HCT116 (cell line): ENCODE data around the gene ADRA1B. TPM values are rescaled to one million over a fixed set of nuclear protein-coding genes. Genes with fewer than 3 reads are reported as not detected.

Source experiments
- ATAC-seq: fragments of 200-7000 bp; cut with Tn5 transposase; 2 replicates; pipeline ENCODE4 v1.9.1; 2020; ENCODE audit warnings: mild to moderate bottlenecking, moderate library complexity
- BruUV-seq: library from RNA; stranded (reverse); fragments of 400-500 nt; replicated peaks from 2 replicates; lab custom pipeline; 2021; lab: Mats Ljungman, UMichigan
- CTCF ChIA-PET: fragments of 300-600 bp; sonication (Branson Sonifier 250); formaldehyde crosslinking; loops from one replicate; lab custom pipeline; 2021; ENCODE audit warnings: antibody characterized with exemption; lab: Charles Lee
- POLR2A ChIA-PET: fragments of 300-600, 350-600 bp; sonication (Branson Sonifier 250); formaldehyde crosslinking; loops from one replicate; lab custom pipeline; 2021; ENCODE audit warnings: antibody characterized with exemption; lab: Charles Lee
- RAD21 ChIA-PET, 2 experiments: fragments of 300-600 bp; sonication (Branson Sonifier 250); formaldehyde crosslinking; loops; one replicate each; lab custom pipeline; 2023; ENCODE audit warnings: low total read pairs in 2 of 2; ENCODE audit not compliant: uncharacterized antibody in 2 of 2, unreplicated experiment in 2 of 2, low non-redundant PET in 1 of 2; lab: Charles Lee
- DNase-seq: peaks from one replicate; pipeline ENCODE4 v3.0.0-alpha.2; 2010; ENCODE audit warnings: low read depth, low spot score
- H2AFZ ChIP-seq: fragments of 200-600 bp; shearing (Covaris generic), sonication (generic); 2 replicates; pipeline ENCODE4 v1.6.1; 2017; ENCODE audit warnings: low read depth, mixed run types, mixed read lengths, antibody characterized with exemption, low read length; ENCODE audit not compliant: poor library complexity, severe bottlenecking
- H3K27ac ChIP-seq: 2 replicates; pipeline ENCODE4 v1.5.1; 2012; ENCODE audit warnings: low read depth, low read length
- H3K27me3 ChIP-seq: fragments of 200-600 bp; sonication (generic); 2 replicates; pipeline ENCODE4 v1.6.1; 2016; ENCODE audit warnings: mixed run types, low read length, mixed read lengths; ENCODE audit not compliant: insufficient read depth
- H3K36me3 ChIP-seq, 2 experiments: fragments of 200-500 bp in 1 of 2; fragments of 200-600 bp in 1 of 2; sonication (Bioruptor generic) in 1 of 2; sonication (generic) in 1 of 2; 2 replicates each; pipeline versions ENCODE4 v1.5.1 to v1.6.1; 2014 to 2016; ENCODE audit warnings: low read length in 2 of 2, inconsistent platforms in 1 of 2, mixed read lengths in 1 of 2, mixed run types in 1 of 2; ENCODE audit not compliant: insufficient read depth in 2 of 2, control insufficient read depth in 1 of 2
- H3K4me1 ChIP-seq, 2 experiments: fragments of 200-600 bp in 1 of 2; sonication (generic) in 1 of 2; 2 replicates each; pipeline versions ENCODE4 v1.5.1 to v1.6.1; 2012 to 2017; ENCODE audit warnings: low read length in 2 of 2, inconsistent platforms in 1 of 2, mild to moderate bottlenecking in 1 of 2, mixed read lengths in 1 of 2, mixed run types in 1 of 2, moderate library complexity in 1 of 2; ENCODE audit not compliant: insufficient read depth in 2 of 2, control insufficient read depth in 1 of 2
- H3K4me2 ChIP-seq: fragments of 200-600 bp; sonication (generic); 2 replicates; pipeline ENCODE4 v1.6.1; 2017; ENCODE audit warnings: mixed run types, low read length, mixed read lengths
- H3K4me3 ChIP-seq, 2 experiments: fragments of 200-600 bp in 1 of 2; sonication (generic) in 1 of 2; replicated peaks in 1 of 2; 2 replicates each; pipeline ENCODE4 v1.5.1; 2011 to 2016; ENCODE audit warnings: low read length in 2 of 2, control low read depth in 1 of 2, low read depth in 1 of 2, mild to moderate bottlenecking in 1 of 2, mixed read lengths in 1 of 2, mixed run types in 1 of 2
- H3K79me2 ChIP-seq: fragments of 200-600 bp; sonication (generic); 2 replicates; pipeline ENCODE4 v1.6.1; 2017; ENCODE audit warnings: mild to moderate bottlenecking, mixed run types, low read length, moderate library complexity, mixed read lengths; ENCODE audit not compliant: insufficient read depth
- H3K9ac ChIP-seq: fragments of 200-600 bp; sonication (generic); 2 replicates; pipeline ENCODE4 v1.6.1; 2016; ENCODE audit warnings: low read length, mixed read lengths
- H3K9me2 ChIP-seq: fragments of 200-600 bp; sonication (generic), shearing (Covaris generic); 2 replicates; pipeline ENCODE4 v1.6.1; 2017; ENCODE audit warnings: mixed run types, mild to moderate bottlenecking, moderate library complexity; ENCODE audit not compliant: insufficient read depth
- H3K9me3 ChIP-seq, 2 experiments: fragments of 200-500 bp in 1 of 2; fragments of 200-600 bp in 1 of 2; sonication (Bioruptor generic) in 1 of 2; sonication (generic) in 1 of 2; 2 replicates each; pipeline ENCODE4 v1.6.1; 2014 to 2017; ENCODE audit warnings: low read length in 2 of 2, mixed read lengths in 2 of 2, inconsistent platforms in 1 of 2, low read depth in 1 of 2, mild to moderate bottlenecking in 1 of 2, mixed run types in 1 of 2, moderate library complexity in 1 of 2; ENCODE audit not compliant: control insufficient read depth in 1 of 2, insufficient read depth in 1 of 2
- H4K20me1 ChIP-seq: fragments of 200-600 bp; sonication (generic), shearing (Covaris generic); 2 replicates; pipeline ENCODE4 v1.6.1; 2017; ENCODE audit warnings: mixed run types, mild to moderate bottlenecking, moderate library complexity; ENCODE audit not compliant: insufficient read depth
- EGR1 ChIP-seq: IDR thresholded peaks from 2 replicates; pipeline ENCODE4 v1.6.1; 2012; ENCODE audit warnings: low read depth
- MAX ChIP-seq: IDR thresholded peaks from 2 replicates; pipeline ENCODE4 v1.6.1; 2012
- POLR2A ChIP-seq: IDR thresholded peaks from 2 replicates; pipeline ENCODE4 v1.7.0; 2011; ENCODE audit warnings: borderline replicate concordance; ENCODE audit not compliant: insufficient read depth, insufficient read length; ENCODE audit errors: extremely low read depth
- RAD21 ChIP-seq: IDR thresholded peaks from 2 replicates; pipeline ENCODE4 v1.6.1; 2012; ENCODE audit warnings: low read depth, mild to moderate bottlenecking
- REST ChIP-seq: IDR thresholded peaks from 2 replicates; pipeline ENCODE4 v1.6.1; 2012; ENCODE audit warnings: low read depth
- SP1 ChIP-seq: IDR thresholded peaks from 2 replicates; pipeline ENCODE4 v1.6.1; 2012; ENCODE audit warnings: low read depth
- YY1 ChIP-seq: IDR thresholded peaks from 2 replicates; pipeline ENCODE4 v1.6.1; 2011; ENCODE audit warnings: low read length, low read depth, moderate library complexity, mild to moderate bottlenecking; ENCODE audit not compliant: insufficient replicate concordance; ENCODE audit errors: extremely low read depth
- intact Hi-C: fragments of 100-400 bp; cut with micrococcal nuclease; formaldehyde crosslinking; loops from 2 replicates; pipeline ENCODE4 v1.10.0; 2022
- total RNA-seq: library from RNA; stranded (reverse); gene quantifications from one replicate; pipeline ENCODE4 v1.2.1, GENCODE V29; 2021; ENCODE audit not compliant: unreplicated experiment

Gene ADRA1B
- total RNA-seq, 1 experiment from 2014 or later: not detected

DNA sequence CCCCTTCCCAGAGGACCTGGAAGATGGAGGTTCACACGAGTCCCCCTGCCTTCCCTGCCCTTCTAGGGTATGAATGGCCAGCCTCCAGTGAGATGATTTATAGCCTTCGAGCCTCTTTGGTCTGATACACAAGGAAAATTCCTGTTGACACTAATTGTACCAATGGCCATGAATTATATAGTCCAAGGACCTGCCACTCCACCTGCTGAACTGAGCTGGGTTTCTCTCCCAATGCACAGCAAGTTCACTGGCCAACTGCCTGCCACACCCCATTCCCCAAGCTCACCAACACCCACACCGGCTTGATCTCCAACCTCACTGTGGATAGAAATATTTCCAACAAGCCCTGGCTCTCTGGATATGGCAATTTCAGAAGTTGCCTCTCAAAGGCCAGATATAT, 9.3 kb upstream of the ADRA1B start:
- Histone ChIP-seq H3K79me2 (no peaks in the 10 kb centered on the region), H3K9ac (no peak overlapping the region), H3K27ac (no peak overlapping the region), H2AFZ (no peak overlapping the region), H3K27me3 (peaks cover 6% of the 10 kb centered on the region; the same call in 1 of the 2 replicates), H3K4me2 (peak overlapping the region; percentile 47), H3K4me3 (no peak overlapping the region), H3K9me3 (no peaks in the 10 kb centered on the region), H3K9me2 (no peaks in the 10 kb centered on the region), H3K36me3 (no peaks in the 10 kb centered on the region), H4K20me1 (no peaks in the 10 kb centered on the region), H3K4me1 (peaks cover 42 to 71% of the 10 kb centered on the region in 2 experiments)
- DNase-seq (no peak), ATAC-seq (no peak)
- TF ChIP-seq MAX: no peak
- no peak for TF ChIP-seq REST
- TF ChIP-seq RAD21: 0 out of 2 replicates have a peak, but pooled peaks have one; percentile 6
- no peak for TF ChIP-seq YY1
- no peak for TF ChIP-seq EGR1
- TF ChIP-seq POLR2A: no peak
- TF ChIP-seq SP1: no peak
- RAD21 ChIA-PET: no interaction called here
- CTCF ChIA-PET: interaction anchor here (0.7 kb wide), 1 partner anchor 391 kb away, joined by 3 read pairs; no protein-coding TSS in a partner anchor
- intact Hi-C loops: no loop called here
- POLR2A ChIA-PET: no interaction called here
- BruUV-seq: no TSS peak
